SU-DHL-6 (cell line): Measurements from ENCODE around the gene DOK7.

ENCODE experiments used
- H2AFZ ChIP-seq: fragments of 200-600 bp; sonication (generic); 2 replicates; pipeline ENCODE4 v1.6.1; 2014; ENCODE audit warnings: low read depth, mild to moderate bottlenecking, moderate library complexity, mixed read lengths, antibody characterized with exemption, low read length; ENCODE audit not compliant: severe bottlenecking
- H3F3A ChIP-seq: fragments of 200-600 bp; shearing (Covaris generic); 2 replicates; pipeline ENCODE4 v1.6.0; 2016; ENCODE audit warnings: antibody characterized with exemption, mild to moderate bottlenecking; ENCODE audit not compliant: insufficient read depth
- H3K27ac ChIP-seq: fragments of 200-600 bp; sonication (generic); 2 replicates; pipeline ENCODE4 v1.5.1; 2016; ENCODE audit warnings: low read depth, mild to moderate bottlenecking, low read length, moderate library complexity, mixed read lengths
- H3K27me3 ChIP-seq: fragments of 200-600 bp; sonication (generic), shearing (Covaris generic); 2 replicates; pipeline ENCODE4 v1.6.0; 2014; ENCODE audit warnings: mild to moderate bottlenecking, low read length
- H3K36me3 ChIP-seq: fragments of 200-600 bp; sonication (generic); 2 replicates; pipeline ENCODE4 v1.6.1; 2014; ENCODE audit warnings: mild to moderate bottlenecking, low read length, mixed read lengths
- H3K4me2 ChIP-seq: fragments of 300-600, 200-600 bp; shearing (Covaris generic), sonication (generic); 2 replicates; pipeline ENCODE4 v1.6.0; 2014; ENCODE audit warnings: low read length, low read depth, mild to moderate bottlenecking; ENCODE audit not compliant: poor library complexity, severe bottlenecking
- H3K4me3 ChIP-seq: fragments of 200-600 bp; sonication (generic); 2 replicates; pipeline ENCODE4 v1.5.1; 2014; ENCODE audit warnings: antibody characterized with exemption, low read length, mild to moderate bottlenecking, mixed read lengths; ENCODE audit not compliant: insufficient read depth, poor library complexity, severe bottlenecking
- H3K79me2 ChIP-seq: fragments of 200-600 bp; sonication (generic); 2 replicates; pipeline ENCODE4 v1.6.1; 2014; ENCODE audit warnings: mild to moderate bottlenecking, low read length, moderate library complexity; ENCODE audit not compliant: insufficient read depth
- H3K9ac ChIP-seq: fragments of 200-600 bp; sonication (generic); 2 replicates; pipeline ENCODE4 v1.7.0; 2014; ENCODE audit warnings: mild to moderate bottlenecking, low read length
- H3K9me2 ChIP-seq: fragments of 200-600 bp; sonication (generic); replicated peaks from 2 replicates; pipeline ENCODE4 v1.6.1; 2014; ENCODE audit warnings: low read length; ENCODE audit not compliant: insufficient read depth
- H3K9me3 ChIP-seq: fragments of 200-600 bp; sonication (generic); 2 replicates; pipeline ENCODE4 v1.6.1; 2014; ENCODE audit warnings: low read length, mixed read lengths; ENCODE audit not compliant: insufficient read depth
- H4K20me1 ChIP-seq: fragments of 200-600 bp; sonication (generic); 2 replicates; pipeline ENCODE4 v1.6.1; 2014; ENCODE audit warnings: low read depth, mild to moderate bottlenecking, antibody characterized with exemption, low read length, moderate library complexity, mixed read lengths
- EZH2phosphoT487 ChIP-seq: fragments of 200-600 bp; sonication (generic), shearing (Covaris generic); conservative IDR thresholded peaks from 2 replicates; pipeline ENCODE4 v1.6.1; 2018; ENCODE audit warnings: mild to moderate bottlenecking, antibody characterized with exemption, low read length, moderate library complexity, mixed read lengths
- TF ChIP-seq, protein P1 (sequence below): fragments of 200-600 bp; sonication (generic); IDR thresholded peaks from one replicate; pipeline ENCODE4 v1.5.1; 2017; ENCODE audit warnings: antibody characterized with exemption, mild to moderate bottlenecking, low read length, moderate library complexity; ENCODE audit not compliant: insufficient read depth, poor library complexity, severe bottlenecking

The DOK7 gene

DNA sequence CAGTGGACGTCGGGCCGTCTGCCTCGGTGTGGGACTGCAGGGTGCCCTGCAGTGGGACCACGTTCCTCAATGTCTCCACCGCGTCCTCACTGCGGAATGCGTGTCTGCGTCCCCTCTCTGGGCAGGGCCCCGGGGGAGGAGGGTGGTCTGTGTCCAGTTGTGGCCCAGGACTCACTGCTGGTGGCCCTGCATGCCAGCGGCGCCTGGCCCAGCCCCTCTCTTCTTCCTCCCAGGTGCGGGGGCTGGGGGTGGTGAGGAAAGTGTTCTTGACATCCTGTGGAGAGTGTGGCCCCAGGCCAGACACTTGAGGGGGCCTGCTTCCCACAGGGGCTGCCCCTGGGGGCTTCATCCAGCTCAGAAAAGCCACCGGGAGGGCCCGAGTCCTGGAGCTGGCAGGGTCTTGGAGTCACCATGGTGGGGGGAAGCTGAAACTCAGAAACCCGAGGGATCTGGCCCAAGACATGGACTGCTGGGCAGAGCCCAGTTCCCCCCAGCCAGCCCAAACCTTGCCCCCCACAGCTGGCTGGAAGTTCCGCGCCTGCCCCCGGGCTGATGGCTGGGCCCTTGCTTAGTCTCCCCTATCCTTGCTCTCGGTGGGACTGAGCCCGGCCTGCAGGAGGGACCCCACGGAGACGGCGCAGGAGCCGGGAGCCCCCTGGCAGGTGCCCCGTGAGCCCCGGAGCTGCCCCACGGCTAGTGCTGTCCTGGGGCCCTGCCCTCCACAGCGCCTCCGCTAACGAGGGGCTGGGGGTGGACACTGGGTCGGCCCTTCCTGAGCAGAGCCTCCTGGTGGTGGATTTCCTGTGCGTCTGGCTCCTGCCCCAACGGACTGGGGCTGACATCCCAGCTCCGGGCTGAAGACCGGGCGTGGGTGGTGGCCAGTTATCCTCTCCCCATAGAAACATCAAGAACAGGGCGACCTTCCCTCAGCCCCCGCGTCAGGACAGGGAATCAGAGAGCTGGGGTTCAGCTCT, 2.9 kb downstream of the DOK7 start:
- H2AFZ ChIP-seq: no peak overlapping the region
- no peaks in the 10 kb centered on the region for H3K9me2 ChIP-seq
- H3K9ac ChIP-seq: no peak overlapping the region
- TF ChIP-seq EZH2phosphoT487: no peak
- TF ChIP-seq, protein P1, sequence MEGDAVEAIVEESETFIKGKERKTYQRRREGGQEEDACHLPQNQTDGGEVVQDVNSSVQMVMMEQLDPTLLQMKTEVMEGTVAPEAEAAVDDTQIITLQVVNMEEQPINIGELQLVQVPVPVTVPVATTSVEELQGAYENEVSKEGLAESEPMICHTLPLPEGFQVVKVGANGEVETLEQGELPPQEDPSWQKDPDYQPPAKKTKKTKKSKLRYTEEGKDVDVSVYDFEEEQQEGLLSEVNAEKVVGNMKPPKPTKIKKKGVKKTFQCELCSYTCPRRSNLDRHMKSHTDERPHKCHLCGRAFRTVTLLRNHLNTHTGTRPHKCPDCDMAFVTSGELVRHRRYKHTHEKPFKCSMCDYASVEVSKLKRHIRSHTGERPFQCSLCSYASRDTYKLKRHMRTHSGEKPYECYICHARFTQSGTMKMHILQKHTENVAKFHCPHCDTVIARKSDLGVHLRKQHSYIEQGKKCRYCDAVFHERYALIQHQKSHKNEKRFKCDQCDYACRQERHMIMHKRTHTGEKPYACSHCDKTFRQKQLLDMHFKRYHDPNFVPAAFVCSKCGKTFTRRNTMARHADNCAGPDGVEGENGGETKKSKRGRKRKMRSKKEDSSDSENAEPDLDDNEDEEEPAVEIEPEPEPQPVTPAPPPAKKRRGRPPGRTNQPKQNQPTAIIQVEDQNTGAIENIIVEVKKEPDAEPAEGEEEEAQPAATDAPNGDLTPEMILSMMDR: no peak
- no peak overlapping the region for H3K27ac ChIP-seq
- no peaks in the 10 kb centered on the region for H3F3A ChIP-seq
- no peak overlapping the region for H3K4me3 ChIP-seq
- H4K20me1 ChIP-seq: no peaks in the 10 kb centered on the region
- no peaks in the 10 kb centered on the region; the same call in 1 of the 2 replicates for H3K9me3 ChIP-seq
- H3K27me3 ChIP-seq: no peaks in the 10 kb centered on the region
- no peaks in the 10 kb centered on the region for H3K79me2 ChIP-seq
- no peaks in the 10 kb centered on the region for H3K36me3 ChIP-seq
- no peak overlapping the region for H3K4me2 ChIP-seq

DNA sequence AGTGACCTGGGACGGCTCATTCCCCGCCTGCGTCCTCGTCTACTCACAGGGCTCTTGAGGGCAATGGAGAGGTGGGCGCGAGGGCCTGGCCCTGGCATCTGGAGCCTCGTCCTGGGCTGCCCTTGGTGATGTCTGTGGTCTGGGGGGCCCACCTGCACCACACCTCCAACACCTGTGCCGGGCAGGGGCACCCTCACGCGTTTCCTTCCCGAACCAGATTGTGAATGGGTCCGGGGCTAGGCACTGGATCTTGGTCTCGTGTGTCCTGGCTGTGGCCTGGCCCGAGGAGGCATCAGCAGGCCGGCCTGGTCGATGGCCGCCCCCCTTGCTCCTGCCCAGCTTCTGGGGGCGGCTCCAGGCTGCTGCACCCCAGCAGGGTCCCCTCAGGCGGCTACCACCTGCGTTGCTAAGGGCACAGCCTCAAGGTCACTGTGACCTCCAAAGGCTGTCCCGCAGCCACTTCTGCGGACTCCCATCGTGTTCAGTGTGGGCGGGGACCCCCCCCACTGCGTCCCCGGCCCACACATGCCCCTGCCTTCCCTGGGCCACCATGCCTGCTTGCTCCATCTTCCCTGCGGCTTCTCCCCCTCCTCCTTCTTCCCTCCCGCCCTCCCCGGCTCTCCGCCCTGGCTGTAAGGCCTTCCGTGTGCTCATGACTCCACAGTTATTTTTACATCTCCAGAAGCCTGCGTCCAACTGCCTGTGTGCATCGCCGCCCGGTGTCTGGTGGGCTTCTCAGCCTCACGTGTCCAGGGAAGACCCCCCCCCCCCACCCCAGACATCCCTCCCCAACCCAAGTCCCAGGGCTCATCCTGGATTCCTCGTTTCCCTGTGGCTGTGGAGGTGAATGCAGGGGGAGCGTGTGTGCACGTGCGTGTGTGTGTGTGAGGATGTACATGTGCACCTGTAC, 3.8 kb downstream of the DOK7 start:
- Histone ChIP-seq H3K4me3 (no peak overlapping the region), H3K79me2 (no peaks in the 10 kb centered on the region), H3K9me3 (no peaks in the 10 kb centered on the region; the same call in 1 of the 2 replicates), H4K20me1 (no peaks in the 10 kb centered on the region), H3K36me3 (no peaks in the 10 kb centered on the region), H3F3A (no peaks in the 10 kb centered on the region), H3K27me3 (no peaks in the 10 kb centered on the region), H2AFZ (no peak overlapping the region), H3K4me2 (no peak overlapping the region), H3K27ac (no peak overlapping the region), H3K9me2 (no peaks in the 10 kb centered on the region), H3K9ac (no peak overlapping the region)
- no peak for TF ChIP-seq EZH2phosphoT487
- TF ChIP-seq, protein P1: no peak

- Histone ChIP-seq H3K27me3 (no peaks in the 10 kb centered on the region), H3K9ac (no peak overlapping the region), H3K4me2 (no peak overlapping the region), H3K4me3 (no peak overlapping the region), H2AFZ (no peak overlapping the region), H4K20me1 (no peaks in the 10 kb centered on the region), H3K9me2 (no peaks in the 10 kb centered on the region), H3K27ac (no peak overlapping the region), H3F3A (no peaks in the 10 kb centered on the region), H3K79me2 (no peaks in the 10 kb centered on the region), H3K9me3 (no peaks in the 10 kb centered on the region; the same call in 1 of the 2 replicates), H3K36me3 (no peaks in the 10 kb centered on the region)
- TF ChIP-seq EZH2phosphoT487: no peak
- TF ChIP-seq, protein P1: no peak
Measured at GRCh38 chr4:3467601-3468031, 4.5 kb downstream of the DOK7 start.
